Ishikawa (cell line): ENCODE measurements around the gene SSUH2.

Experiments
- CEBPB ChIP-seq: IDR thresholded peaks from 2 replicates; pipeline ENCODE4 v1.6.1; 2012
- EP300 ChIP-seq: IDR thresholded peaks from 2 replicates; pipeline ENCODE4 v1.6.1; 2012; ENCODE audit warnings: borderline replicate concordance
- MAX ChIP-seq: IDR thresholded peaks from 2 replicates; pipeline ENCODE4 v1.6.1; 2012
- RAD21 ChIP-seq: IDR thresholded peaks from 2 replicates; pipeline ENCODE4 v1.6.1; 2012; ENCODE audit warnings: low read depth
- REST ChIP-seq: IDR thresholded peaks from 2 replicates; pipeline ENCODE4 v1.6.1; 2012; ENCODE audit warnings: low read depth, mild to moderate bottlenecking
- TAF1 ChIP-seq: IDR thresholded peaks from 2 replicates; pipeline ENCODE4 v1.6.1; 2012; ENCODE audit warnings: low read depth, mild to moderate bottlenecking
- USF1 ChIP-seq: IDR thresholded peaks from 2 replicates; pipeline ENCODE4 v1.6.1; 2012
- YY1 ChIP-seq: IDR thresholded peaks from 2 replicates; pipeline ENCODE4 v1.6.1; 2012; ENCODE audit warnings: low read depth
- ZBTB7A ChIP-seq: IDR thresholded peaks from 2 replicates; pipeline ENCODE4 v1.6.1; 2012; ENCODE audit warnings: low read depth

- TF ChIP-seq RAD21 (no peak), REST (no peak), MAX (no peak), USF1 (no peak), CEBPB (no peak), EP300 (no peak), YY1 (no peak), TAF1 (no peak), ZBTB7A (no peak)
These were observed 49.3 kb downstream of the SSUH2 start for GRCh38 chr3:8595252-8595651.
